Omental fat pad (tissue), 4 donors: ENCODE results near the gene WDR5. TPM values are rescaled to one million over a fixed set of nuclear protein-coding genes. Genes with fewer than 3 reads are reported as not detected.

ENCODE experiments used
- ATAC-seq: fragments of 150-250 bp; one replicate; pipeline ENCODE4 v1.9.1; 2016; ENCODE audit warnings: mild to moderate bottlenecking, moderate library complexity; ENCODE audit not compliant: low FRiP score
- DNase-seq: peaks from one replicate; pipeline ENCODE4 v3.0.0-alpha.2; 2019; ENCODE audit warnings: low spot score
- CTCF ChIP-seq, 3 donors: fragments of 450-650 bp; IDR thresholded peaks; one replicate each; pipeline ENCODE4 v1.5.1; 2016 to 2017; ENCODE audit warnings: antibody characterized with exemption in 3 of 3, mild to moderate bottlenecking in 3 of 3, moderate library complexity in 2 of 3
- total RNA-seq, 4 donors: library from RNA; depleted of rRNA; stranded (reverse); fragments of >200 nt; gene quantifications; one replicate each; pipeline ENCODE4 v1.1.0, GENCODE V29; 2016

Gene WDR5
- total RNA-seq, 4 donors from 2014 or later, result 16.1 to 28.2 (median 19.7) TPM

- DNase-seq (no peak), ATAC-seq (no peak)
- TF ChIP-seq CTCF (IDR thresholded peaks at IDR 0.05), result no peak
Measured at GRCh38 chr9:134165357-134166315, 29.8 kb downstream of the WDR5 start.

DNA sequence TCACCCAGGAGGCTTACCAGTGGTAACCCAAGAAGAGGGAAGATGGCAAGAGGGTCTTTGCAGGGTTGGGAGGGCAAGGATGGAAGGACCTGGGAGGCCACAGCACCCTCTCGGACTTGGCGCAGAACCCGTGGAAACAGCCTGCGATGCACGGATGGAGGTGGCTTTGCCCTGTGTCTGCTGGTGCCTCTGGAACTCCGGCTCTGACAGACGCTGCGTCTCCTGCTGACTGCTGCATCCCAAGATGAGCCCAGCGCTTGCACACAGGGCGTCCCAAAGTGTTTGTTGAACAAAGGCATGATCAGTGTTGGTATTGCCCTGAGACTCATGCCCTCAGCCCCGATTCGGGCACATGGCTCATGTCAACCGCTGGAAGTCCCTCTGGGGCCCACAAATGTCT is 30.5 kb downstream of the WDR5 start:
- DNase-seq, result no peak
- no peak for TF ChIP-seq CTCF (IDR thresholded peaks at IDR 0.05)
- ATAC-seq, result no peak

- ATAC-seq (no peak), DNase-seq (no peak)
- TF ChIP-seq CTCF (IDR thresholded peaks at IDR 0.05), result no peak
Measured at GRCh38 chr9:134167530-134167931, 31.6 kb downstream of the WDR5 start.

DNA sequence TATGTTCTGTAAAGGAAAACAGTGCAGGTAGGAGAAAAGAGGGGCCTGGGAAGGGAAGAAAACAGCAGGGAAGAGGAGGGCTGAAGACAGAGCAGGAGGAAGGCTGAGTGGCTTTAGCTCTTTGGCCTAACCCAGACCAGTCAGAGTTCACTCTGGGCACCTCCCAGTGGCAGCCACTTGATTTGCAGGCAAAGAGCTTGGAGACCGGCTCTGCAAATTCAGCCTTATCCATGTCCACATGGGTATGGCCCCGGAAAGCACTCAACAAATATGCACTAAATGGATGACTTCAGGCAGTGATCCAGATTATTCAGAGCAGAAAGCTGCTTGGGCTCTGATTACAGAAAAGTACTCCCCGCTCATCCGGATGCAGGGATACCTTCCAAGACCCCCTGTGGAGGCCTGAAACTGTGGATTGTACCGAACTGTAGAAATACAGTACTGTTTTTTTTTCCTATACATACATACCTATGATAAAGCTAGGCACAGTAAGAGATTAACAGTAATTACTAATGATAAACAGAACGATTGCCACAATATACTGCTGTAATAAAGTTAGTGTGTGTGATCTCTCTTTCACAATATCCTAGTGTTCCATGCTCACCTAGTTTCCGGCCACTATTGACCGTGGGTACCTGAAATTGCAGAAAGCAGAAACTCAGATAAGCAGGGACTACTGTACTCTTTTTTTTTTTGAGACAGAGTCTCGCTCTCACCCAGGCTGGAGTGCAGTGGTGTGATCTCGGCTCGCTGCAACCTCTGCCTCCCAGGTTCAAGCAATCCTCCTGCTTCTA is 33.1 kb downstream of the WDR5 start:
- no peak for ATAC-seq
- no peak for TF ChIP-seq CTCF (IDR thresholded peaks at IDR 0.05)
- no peak for DNase-seq

GRCh38 chr9:134169724-134170401 is 34.0 kb downstream of the WDR5 start:
- no peak for TF ChIP-seq CTCF (IDR thresholded peaks at IDR 0.05)
- ATAC-seq (no peak), DNase-seq (no peak)

DNA sequence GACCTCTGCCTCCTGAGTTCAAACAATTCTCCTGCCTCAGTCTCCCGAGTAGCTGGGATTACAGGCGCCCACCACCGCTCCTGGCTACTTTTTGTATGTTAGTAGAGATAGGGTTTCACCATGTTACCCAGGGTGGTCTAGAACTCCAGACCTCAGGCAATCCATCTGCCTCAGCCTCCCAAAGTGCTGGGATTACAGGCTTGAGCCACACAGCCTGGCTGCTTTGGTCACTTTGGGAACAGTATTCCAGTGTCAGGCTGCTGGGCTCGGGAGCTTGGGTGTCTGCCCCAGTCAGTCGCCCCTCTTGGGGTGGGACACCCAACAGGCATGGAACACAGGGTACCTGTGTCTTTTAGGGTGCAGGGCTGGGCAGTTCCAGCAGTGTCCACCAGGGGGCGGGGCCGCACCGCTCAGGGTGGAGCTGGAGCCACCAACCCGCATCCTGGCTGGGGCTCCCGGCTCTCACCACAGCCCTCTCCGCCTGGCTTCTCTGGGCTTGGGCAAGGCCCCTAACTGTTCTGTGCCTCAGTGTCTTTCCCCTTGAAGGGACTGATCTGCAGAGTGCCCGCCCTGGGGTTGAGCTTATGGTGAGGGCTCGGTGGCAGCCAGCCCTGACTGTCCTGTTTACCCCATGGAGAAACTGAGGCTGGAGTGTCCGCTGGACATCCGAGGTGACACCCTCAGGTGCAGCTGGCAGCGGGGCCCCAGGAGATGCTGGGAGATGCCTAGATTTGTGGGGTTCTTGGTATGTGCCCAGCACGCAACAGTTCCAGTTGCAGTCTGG is 34.8 kb downstream of the WDR5 start:
- no peak for ATAC-seq
- TF ChIP-seq CTCF (IDR thresholded peaks at IDR 0.05), result no peak
- DNase-seq, result no peak
